Measurements from ENCODE around the gene OCIAD2.
"Not testable (repeated sequence)": the region's sequence is repeated elsewhere in the genome, so short reads cannot be mapped to it uniquely, and the experiment has no call there.

The OCIAD2 gene

DNA sequence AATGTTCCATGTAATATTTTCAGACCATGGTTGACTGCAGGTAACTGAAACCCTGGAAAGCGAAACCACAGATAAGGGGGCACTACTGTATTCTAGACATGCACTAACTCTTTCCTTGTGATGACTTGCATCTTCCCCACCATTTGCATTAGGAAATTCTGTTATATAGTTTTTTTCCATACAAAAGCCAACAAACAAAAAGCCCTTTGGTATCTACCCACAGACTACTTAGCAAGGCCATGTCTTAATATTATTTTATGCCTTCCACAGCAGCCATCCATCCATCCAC is 52.2 kb downstream of the OCIAD2 start:
- no peak for DNase-seq (ENCODE audit: low read depth)

GRCh38 chr4:48853604-48854394 is 52.8 kb downstream of the OCIAD2 start:
- no peak for DNase-seq (ENCODE audit: low read depth)

DNA sequence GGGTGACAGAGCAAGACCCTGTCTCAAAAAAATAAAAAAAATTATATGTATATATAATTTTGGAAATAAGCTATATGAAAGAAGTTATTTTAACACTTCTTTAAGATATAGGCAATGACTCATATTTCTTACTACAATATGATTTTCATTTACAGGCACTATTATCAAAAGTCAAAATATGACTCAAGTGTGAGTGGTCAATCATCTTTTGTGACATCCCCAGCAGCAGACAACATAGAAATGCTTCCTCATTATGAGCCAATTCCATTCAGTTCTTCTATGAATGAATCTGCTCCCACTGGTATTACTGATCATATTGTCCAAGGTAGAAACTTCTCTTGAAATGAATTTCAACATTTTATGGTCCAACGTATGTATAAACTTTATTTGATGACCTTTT is 54.9 kb downstream of the OCIAD2 start:
- no peak for DNase-seq (ENCODE audit: low read depth)

DNA sequence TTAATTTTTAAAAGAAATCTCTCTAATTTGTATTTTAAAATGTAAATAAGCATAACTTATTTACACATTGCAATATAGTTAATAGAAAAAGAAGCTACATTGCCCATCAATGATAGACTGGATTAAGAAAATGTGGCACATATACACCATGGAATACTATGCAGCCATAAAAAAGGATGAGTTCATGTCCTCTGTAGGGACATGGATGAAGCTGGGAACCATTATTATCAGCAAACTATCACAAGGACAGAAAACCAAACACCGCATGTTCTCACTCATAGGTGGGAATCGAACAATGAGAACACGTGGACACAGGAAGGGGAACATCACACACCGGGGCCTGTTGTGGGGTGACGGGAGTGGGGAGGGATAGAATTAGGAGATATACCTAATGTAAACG is 57.8 kb downstream of the OCIAD2 start:
- not testable (repeated sequence) for DNase-seq (ENCODE audit: low read depth)

DNA sequence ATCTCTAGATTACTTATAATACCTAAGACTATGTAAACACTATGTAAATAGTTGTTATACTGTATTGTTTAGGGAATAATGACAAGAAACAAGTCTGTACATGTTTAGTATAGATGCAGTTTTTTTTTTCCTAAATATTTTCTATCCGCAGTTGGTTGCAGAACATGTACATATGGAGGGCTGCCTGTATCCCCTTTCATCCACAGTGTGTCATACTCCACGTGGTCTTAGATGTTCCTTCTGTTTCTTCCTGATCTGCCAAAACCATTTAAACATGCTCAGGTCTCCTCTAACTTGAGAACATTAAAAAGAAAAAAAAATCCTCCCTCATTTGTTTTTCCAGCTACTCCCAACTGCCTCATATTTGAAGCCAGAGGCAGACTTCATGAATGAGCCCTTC is 61.7 kb downstream of the OCIAD2 start:
- DNase-seq (ENCODE audit: low read depth), result no peak

DNA sequence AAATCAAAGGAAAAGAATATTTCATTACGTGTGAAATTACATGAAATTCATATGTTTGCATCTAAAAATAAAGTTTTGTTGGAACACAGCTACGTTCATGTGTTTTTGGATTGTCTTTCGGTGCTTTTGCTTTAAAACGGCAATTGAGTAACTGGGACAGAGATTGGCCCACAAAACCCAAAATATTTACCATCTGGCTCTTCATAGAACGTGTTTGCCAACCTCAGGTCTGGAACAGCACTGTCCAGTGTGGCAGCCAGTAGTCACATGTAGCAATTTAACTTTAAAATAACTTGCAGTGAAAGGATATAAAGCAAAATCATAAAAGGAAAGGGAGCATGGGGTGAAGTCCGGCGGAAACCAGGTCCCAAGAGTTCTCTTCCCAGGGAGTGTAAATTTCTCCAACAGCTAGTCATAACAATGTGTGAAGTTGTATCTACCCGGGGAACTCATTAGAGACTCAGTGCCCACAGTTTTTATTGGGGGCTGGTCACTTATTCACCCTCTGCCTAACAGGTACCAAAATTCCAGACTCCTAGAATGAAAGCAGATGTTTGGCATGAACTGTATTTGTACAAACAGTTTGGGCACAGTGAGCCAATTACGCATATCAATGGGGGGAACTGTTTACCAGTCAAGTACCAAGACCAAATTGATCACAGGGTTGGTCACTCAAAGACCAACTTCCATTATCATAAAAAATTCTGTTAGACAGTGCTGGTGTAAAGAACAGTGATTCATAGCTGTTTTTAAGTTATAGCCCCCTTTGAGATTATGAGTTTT is 65.3 kb downstream of the OCIAD2 start:
- no peak for DNase-seq (ENCODE audit: low read depth)

- no peak for DNase-seq (ENCODE audit: low read depth)
These were observed 69.9 kb downstream of the OCIAD2 start for GRCh38 chr4:48836658-48837057.
